Measurements from ENCODE around the gene TTC13. TPM values are rescaled to one million over a fixed set of nuclear protein-coding genes. Genes with fewer than 3 reads are reported as not detected.

Gene TTC13
- total RNA-seq, 2 donors from 2014 or later: 3.9 to 5.5 TPM

GRCh38 chr1:230950404-230950803 is 28.3 kb downstream of the TTC13 start:
- H3K27ac ChIP-seq: no peak overlapping the region
- TF ChIP-seq CTCF (IDR thresholded peaks at IDR 0.05): no peak
- no peaks in the 10 kb centered on the region for H3K27me3 ChIP-seq
- no peaks in the 10 kb centered on the region for H3K4me1 ChIP-seq
- no peak for DNase-seq (ENCODE audit: low spot score)
- peaks cover 2% of the 10 kb centered on the region for H3K36me3 ChIP-seq
- H3K4me3 ChIP-seq: no peak overlapping the region
- no peaks in the 10 kb centered on the region for H3K9me3 ChIP-seq

DNA sequence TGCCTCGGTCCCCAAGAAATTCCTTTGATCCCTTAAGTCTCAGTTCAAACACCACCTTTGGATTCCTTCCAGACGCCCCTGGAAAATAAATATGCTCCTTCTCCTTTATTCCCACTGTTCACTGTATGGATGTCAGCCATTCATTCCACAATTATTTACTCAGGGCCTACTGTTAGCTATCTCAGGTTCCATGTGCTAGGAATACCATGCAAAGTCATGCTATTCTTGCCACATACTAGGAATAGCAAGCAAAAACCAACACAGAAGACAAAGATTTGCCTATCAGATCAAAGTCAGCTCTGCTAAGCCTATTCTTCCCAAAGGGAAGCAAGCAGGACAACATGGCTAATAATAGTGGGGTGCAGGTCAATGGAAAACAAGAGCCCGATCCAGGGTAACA is 29.8 kb downstream of the TTC13 start:
- Histone ChIP-seq H3K4me3 (no peak overlapping the region), H3K27ac (no peak overlapping the region), H3K4me1 (no peaks in the 10 kb centered on the region), H3K27me3 (no peaks in the 10 kb centered on the region), H3K36me3 (peaks cover 7% of the 10 kb centered on the region), H3K9me3 (no peaks in the 10 kb centered on the region)
- DNase-seq (ENCODE audit: low spot score): no peak
- no peak for TF ChIP-seq CTCF (IDR thresholded peaks at IDR 0.05)

GRCh38 chr1:230948301-230948700 is 30.4 kb downstream of the TTC13 start:
- no peaks in the 10 kb centered on the region for H3K4me1 ChIP-seq
- peaks cover 7% of the 10 kb centered on the region for H3K36me3 ChIP-seq
- no peak for TF ChIP-seq CTCF (IDR thresholded peaks at IDR 0.05)
- H3K27ac ChIP-seq: no peak overlapping the region
- no peaks in the 10 kb centered on the region for H3K27me3 ChIP-seq
- no peak for DNase-seq (ENCODE audit: low spot score)
- H3K4me3 ChIP-seq: no peak overlapping the region
- no peaks in the 10 kb centered on the region for H3K9me3 ChIP-seq

DNA sequence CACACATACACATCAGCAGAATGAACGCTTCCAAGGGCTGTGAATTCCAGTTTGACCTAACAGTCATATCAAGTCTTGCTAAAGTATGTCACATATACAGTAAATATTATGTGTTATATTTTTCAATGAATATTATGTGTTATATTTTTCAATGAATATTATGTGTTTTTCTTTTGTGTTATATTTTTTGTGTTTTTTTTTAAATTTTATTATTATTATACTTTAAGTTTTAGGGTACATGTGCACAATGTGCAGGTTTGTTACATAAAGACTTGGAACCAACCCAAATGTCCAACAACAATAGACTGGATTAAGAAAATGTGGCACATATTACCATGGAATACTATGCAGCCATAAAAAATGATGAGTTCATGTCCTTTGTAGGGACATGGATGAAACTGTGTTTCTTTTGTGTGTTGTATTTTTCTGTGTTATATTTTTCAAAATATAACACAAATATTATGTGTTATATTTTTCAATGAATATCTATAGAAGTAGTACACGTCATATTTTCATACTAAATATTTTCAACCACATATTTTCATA is 35.5 kb downstream of the TTC13 start:
- Histone ChIP-seq H3K36me3 (peaks cover 10% of the 10 kb centered on the region), H3K4me3 (no peak overlapping the region), H3K9me3 (no peaks in the 10 kb centered on the region), H3K4me1 (no peaks in the 10 kb centered on the region), H3K27me3 (no peaks in the 10 kb centered on the region), H3K27ac (no peak overlapping the region)
- no peak for DNase-seq (ENCODE audit: low spot score)
- TF ChIP-seq CTCF (IDR thresholded peaks at IDR 0.05): no peak

- H3K36me3 ChIP-seq: peaks cover 14% of the 10 kb centered on the region
- H3K9me3 ChIP-seq: no peaks in the 10 kb centered on the region
- no peaks in the 10 kb centered on the region for H3K27me3 ChIP-seq
- no peak for DNase-seq (ENCODE audit: low spot score)
- no peak overlapping the region for H3K4me3 ChIP-seq
- no peak for TF ChIP-seq CTCF (IDR thresholded peaks at IDR 0.05)
- H3K27ac ChIP-seq: no peak overlapping the region
- H3K4me1 ChIP-seq: no peaks in the 10 kb centered on the region
Measured at GRCh38 chr1:230940848-230941247, 37.8 kb downstream of the TTC13 start.

DNA sequence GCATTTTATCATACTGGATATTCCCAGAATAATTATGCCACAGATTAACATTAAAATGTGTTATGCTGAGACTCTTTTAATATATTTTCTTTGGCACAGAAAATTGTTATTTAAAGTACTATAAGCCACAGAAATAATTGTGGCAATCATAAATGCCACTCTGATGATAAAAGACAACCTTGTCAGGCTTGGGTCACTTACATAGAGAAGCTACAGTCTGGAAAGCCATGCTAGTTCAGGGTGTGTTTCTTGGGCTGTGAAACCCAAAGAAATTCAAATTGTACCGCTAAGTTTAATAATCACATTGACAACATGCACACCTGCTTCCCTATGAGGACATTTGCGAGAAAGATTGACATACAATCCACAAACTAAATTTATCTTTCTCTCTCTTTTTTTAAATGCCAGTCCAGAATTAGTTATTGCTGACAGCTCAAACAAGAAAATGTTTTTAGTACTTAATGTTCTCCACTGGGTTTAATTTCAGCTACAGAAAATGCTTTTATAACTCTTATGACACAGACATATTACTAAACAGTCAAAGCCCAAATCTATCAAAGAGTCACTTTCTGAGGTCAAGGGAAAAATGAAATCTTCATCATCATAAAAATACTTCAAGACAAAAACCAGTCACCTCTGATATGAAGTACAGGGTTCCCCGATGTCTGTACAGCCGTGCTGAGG is 38.7 kb downstream of the TTC13 start:
- H3K36me3 ChIP-seq: peaks cover 7% of the 10 kb centered on the region

More for the DNA sequence above, 38.7 kb downstream of the TTC13 start:
- Histone ChIP-seq H3K4me3 (no peak overlapping the region), H3K27ac (no peak overlapping the region), H3K4me1 (no peaks in the 10 kb centered on the region), H3K9me3 (no peaks in the 10 kb centered on the region), H3K27me3 (no peaks in the 10 kb centered on the region)
- DNase-seq (ENCODE audit: low spot score): no peak
- TF ChIP-seq CTCF (IDR thresholded peaks at IDR 0.05): no peak
